Measurements from ENCODE around the gene BLVRA.
A peak's percentile ranks its signal among the peaks of the same experiment; 100 is the strongest.
"Not testable (repeated sequence)": the region's sequence is repeated elsewhere in the genome, so short reads cannot be mapped to it uniquely, and the experiment has no call there.

Gene BLVRA

DNA sequence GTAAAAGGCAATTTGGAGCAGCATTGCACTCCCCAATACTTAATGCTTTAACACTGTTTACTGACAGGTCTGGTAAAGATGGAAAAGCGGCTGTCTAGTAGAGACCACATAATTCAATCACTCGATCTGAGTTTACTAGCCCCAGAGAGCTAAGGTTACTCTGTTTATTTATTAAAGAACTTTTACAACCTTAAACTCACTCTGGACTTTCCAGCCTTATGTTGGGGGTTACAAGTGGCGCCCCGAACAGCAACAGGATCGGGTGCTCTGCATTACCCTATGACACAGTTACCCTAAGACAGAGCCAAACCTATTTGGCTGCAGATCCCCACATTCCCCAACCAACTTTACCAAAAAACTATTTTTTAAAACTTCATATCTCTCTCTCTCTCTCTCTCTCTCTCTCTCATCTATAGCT lies 66.9 kb downstream of the BLVRA start:
- TF ChIP-seq, protein P1, sequence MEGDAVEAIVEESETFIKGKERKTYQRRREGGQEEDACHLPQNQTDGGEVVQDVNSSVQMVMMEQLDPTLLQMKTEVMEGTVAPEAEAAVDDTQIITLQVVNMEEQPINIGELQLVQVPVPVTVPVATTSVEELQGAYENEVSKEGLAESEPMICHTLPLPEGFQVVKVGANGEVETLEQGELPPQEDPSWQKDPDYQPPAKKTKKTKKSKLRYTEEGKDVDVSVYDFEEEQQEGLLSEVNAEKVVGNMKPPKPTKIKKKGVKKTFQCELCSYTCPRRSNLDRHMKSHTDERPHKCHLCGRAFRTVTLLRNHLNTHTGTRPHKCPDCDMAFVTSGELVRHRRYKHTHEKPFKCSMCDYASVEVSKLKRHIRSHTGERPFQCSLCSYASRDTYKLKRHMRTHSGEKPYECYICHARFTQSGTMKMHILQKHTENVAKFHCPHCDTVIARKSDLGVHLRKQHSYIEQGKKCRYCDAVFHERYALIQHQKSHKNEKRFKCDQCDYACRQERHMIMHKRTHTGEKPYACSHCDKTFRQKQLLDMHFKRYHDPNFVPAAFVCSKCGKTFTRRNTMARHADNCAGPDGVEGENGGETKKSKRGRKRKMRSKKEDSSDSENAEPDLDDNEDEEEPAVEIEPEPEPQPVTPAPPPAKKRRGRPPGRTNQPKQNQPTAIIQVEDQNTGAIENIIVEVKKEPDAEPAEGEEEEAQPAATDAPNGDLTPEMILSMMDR (IDR thresholded peaks at IDR 0.05; ENCODE audit: low read depth, low read length, missing control alignments), result no peak
- in situ Hi-C loops (cut with HindIII; ENCODE audit: low sequenced_read_pairs), result no loop called here
- no peak for DNase-seq (ENCODE audit: low read depth)

GRCh38 chr7:43830917-43831316 lies 72.4 kb downstream of the BLVRA start:
- DNase-seq (ENCODE audit: low read depth); in situ Hi-C loops (cut with HindIII; ENCODE audit: low sequenced_read_pairs); H3K4me3 ChIP-seq (ENCODE audit: low read depth, low read length): not testable (repeated sequence)

More for the DNA sequence above, 66.9 kb downstream of the BLVRA start:
- no peak overlapping the region for H3K4me3 ChIP-seq (ENCODE audit: low read depth, low read length)

DNA sequence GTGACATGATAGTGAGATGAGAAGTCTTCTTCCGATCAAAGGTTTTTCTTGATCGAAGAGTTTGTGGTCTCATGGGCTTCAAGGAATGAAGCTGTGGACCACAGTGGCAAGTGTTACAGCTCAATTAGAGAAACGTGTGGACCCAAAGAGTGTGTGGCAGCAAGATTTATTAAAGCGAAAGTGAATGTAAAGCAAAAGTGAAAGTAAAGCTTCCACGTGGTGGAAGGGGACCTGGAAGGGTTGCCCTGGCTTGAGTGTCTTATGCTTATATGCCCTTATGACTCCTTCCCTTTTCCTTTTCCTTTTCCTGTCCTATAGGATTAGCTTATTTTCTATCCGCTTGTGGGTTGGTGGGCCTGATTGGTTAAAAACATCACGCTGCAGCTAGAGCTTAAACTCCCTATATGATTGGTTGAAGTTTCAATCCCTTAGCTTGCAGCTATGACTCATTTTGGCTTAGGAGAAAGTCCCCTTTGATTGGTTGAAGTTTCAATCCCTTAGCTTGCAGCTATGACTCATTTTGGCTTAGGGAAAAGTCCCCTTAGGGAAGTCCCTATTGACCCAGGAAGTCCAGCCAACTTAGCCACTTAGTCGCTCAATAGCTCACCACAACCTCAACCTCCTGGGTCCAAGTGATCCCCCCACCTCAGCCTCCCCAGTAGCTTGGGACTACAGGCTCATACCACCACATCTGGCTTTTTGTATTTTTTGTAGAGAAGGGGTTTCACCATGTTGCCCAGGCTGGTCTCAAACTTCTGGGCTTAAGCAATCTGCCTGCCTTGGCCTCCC lies 76.2 kb downstream of the BLVRA start:
- in situ Hi-C loops (cut with HindIII; ENCODE audit: low sequenced_read_pairs), result no loop called here
- no peak for DNase-seq (ENCODE audit: low read depth)
- no peak overlapping the region for H3K4me3 ChIP-seq (ENCODE audit: low read depth, low read length)
- TF ChIP-seq, protein P1 (IDR thresholded peaks at IDR 0.05; ENCODE audit: low read depth, low read length, missing control alignments), result no peak

GRCh38 chr7:43838201-43838658 lies 79.8 kb downstream of the BLVRA start:
- no peak for DNase-seq (ENCODE audit: low read depth)
- TF ChIP-seq, protein P1 (IDR thresholded peaks at IDR 0.05; ENCODE audit: low read depth, low read length, missing control alignments), result no peak
- peak overlapping the region; percentile 24 for H3K4me3 ChIP-seq (ENCODE audit: low read depth, low read length)
- in situ Hi-C loops (cut with HindIII; ENCODE audit: low sequenced_read_pairs), result no loop called here

- TF ChIP-seq, protein P1 (IDR thresholded peaks at IDR 0.05; ENCODE audit: low read depth, low read length, missing control alignments), result no peak
- no peak overlapping the region for H3K4me3 ChIP-seq (ENCODE audit: low read depth, low read length)
- in situ Hi-C loops (cut with HindIII; ENCODE audit: low sequenced_read_pairs), result no loop called here
- no peak for DNase-seq (ENCODE audit: low read depth)
These were observed 84.8 kb downstream of the BLVRA start for GRCh38 chr7:43843296-43843695.

DNA sequence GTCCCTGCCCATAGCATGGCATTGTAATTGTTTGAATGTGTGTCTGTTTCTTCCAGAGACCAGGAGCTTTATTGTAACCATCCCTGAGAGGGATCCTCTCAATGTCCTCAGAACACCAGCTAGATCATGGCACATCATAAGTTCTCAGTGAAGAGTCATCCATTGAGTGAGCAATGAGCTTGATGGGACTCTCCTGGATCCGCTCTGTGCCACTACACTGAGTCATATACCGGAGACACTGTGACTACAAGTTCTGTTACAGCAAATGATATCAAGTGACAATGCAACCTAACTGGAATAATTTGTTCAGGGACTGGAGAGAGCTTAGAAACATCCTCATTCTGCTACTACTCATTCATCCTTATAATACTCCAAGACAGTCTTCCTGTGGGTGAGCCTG lies 85.8 kb downstream of the BLVRA start:
- no peak overlapping the region for H3K4me3 ChIP-seq (ENCODE audit: low read depth, low read length)
- in situ Hi-C loops (cut with HindIII; ENCODE audit: low sequenced_read_pairs), result no loop called here
- DNase-seq (ENCODE audit: low read depth), result no peak
- TF ChIP-seq, protein P1 (IDR thresholded peaks at IDR 0.05; ENCODE audit: low read depth, low read length, missing control alignments), result no peak

GRCh38 chr7:43844662-43845061 lies 86.2 kb downstream of the BLVRA start:
- TF ChIP-seq, protein P1 (IDR thresholded peaks at IDR 0.05; ENCODE audit: low read depth, low read length, missing control alignments), result no peak
- in situ Hi-C loops (cut with HindIII; ENCODE audit: low sequenced_read_pairs), result no loop called here
- no peak overlapping the region for H3K4me3 ChIP-seq (ENCODE audit: low read depth, low read length)
- no peak for DNase-seq (ENCODE audit: low read depth)

Data from astrocyte of the cerebellum (primary cell).